ENCODE data around the gene HYAL4.

DNA sequence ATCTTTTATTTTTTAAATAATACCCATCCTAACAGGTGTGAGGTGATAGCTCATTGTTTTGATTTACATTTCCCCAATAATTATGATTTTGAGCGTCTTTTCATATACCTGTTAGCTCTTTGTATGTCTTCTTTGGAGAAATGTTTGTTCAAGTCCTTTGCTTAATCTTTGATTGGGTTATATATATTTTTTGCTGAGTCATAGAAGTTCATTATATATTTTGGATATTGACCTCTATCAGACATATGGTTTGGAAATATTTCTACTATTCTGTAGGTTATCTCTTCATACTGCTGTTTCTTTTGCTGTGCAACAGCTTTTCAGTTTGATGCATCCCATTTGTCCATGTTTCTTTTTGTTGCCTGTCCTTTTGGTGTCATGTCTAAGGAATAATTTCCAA, 23.6 kb upstream of the HYAL4 start:
- TF ChIP-seq, protein P1, sequence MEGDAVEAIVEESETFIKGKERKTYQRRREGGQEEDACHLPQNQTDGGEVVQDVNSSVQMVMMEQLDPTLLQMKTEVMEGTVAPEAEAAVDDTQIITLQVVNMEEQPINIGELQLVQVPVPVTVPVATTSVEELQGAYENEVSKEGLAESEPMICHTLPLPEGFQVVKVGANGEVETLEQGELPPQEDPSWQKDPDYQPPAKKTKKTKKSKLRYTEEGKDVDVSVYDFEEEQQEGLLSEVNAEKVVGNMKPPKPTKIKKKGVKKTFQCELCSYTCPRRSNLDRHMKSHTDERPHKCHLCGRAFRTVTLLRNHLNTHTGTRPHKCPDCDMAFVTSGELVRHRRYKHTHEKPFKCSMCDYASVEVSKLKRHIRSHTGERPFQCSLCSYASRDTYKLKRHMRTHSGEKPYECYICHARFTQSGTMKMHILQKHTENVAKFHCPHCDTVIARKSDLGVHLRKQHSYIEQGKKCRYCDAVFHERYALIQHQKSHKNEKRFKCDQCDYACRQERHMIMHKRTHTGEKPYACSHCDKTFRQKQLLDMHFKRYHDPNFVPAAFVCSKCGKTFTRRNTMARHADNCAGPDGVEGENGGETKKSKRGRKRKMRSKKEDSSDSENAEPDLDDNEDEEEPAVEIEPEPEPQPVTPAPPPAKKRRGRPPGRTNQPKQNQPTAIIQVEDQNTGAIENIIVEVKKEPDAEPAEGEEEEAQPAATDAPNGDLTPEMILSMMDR (IDR thresholded peaks at IDR 0.05 in 8 of 11, conservative IDR thresholded peaks at IDR 0.05 in 3 of 11): no peak
- TF ChIP-seq POLR2A (IDR thresholded peaks at IDR 0.05): no peak
- TF ChIP-seq POLR2AphosphoS5 (IDR thresholded peaks at IDR 0.05): no peak

Data from spleen (tissue), 7 donors.